ENCODE measurements around the gene TBL1XR1.

GRCh38 chr3:177102553-177102952 is 94.7 kb downstream of the TBL1XR1 start:
- no peak for TF ChIP-seq TCF12 (IDR thresholded peaks at IDR 0.05; ENCODE audit: low read depth)
- no peak for TF ChIP-seq EP300 (IDR thresholded peaks at IDR 0.05; ENCODE audit: borderline replicate concordance)

Data from Ishikawa (cell line).